SJSA1 (cell line): ENCODE results near the gene DGKA. TPM values are rescaled to one million over a fixed set of nuclear protein-coding genes. Genes with fewer than 3 reads are reported as not detected.
"Not testable (repeated sequence)": the region's sequence is repeated elsewhere in the genome, so short reads cannot be mapped to it uniquely, and the experiment has no call there.

Experiments
- DNase-seq, 2 experiments: peaks; one replicate each; pipeline ENCODE4 v3.0.0-alpha.2; 2015 to 2020; ENCODE audit warnings: low spot score in 2 of 2, low read depth in 1 of 2
- H3K27ac ChIP-seq: fragments of 250-450 bp; sonication (Bioruptor Pico); 2 replicates; pipeline ENCODE4 v1.5.1; 2020; ENCODE audit warnings: mild to moderate bottlenecking, moderate library complexity
- H3K27me3 ChIP-seq: fragments of 250-450 bp; sonication (Bioruptor Pico); replicated peaks from 2 replicates; pipeline ENCODE4 v1.5.1; 2020; ENCODE audit warnings: mild to moderate bottlenecking, moderate library complexity
- H3K36me3 ChIP-seq: fragments of 250-450 bp; sonication (Bioruptor Pico); 2 replicates; pipeline ENCODE4 v1.5.1; 2020; ENCODE audit warnings: mild to moderate bottlenecking
- H3K4me1 ChIP-seq: fragments of 250-450 bp; sonication (Bioruptor Pico); replicated peaks from 2 replicates; pipeline ENCODE4 v1.6.1; 2021; ENCODE audit warnings: mild to moderate bottlenecking
- H3K4me3 ChIP-seq: fragments of 250-450 bp; sonication (Bioruptor Pico); 2 replicates; pipeline ENCODE4 v1.5.1; 2020; ENCODE audit warnings: mild to moderate bottlenecking
- H3K9me3 ChIP-seq: fragments of 250-450 bp; sonication (Bioruptor Pico); replicated peaks from 2 replicates; pipeline ENCODE4 v1.5.1; 2020; ENCODE audit warnings: mild to moderate bottlenecking
- total RNA-seq: library from RNA; depleted of rRNA; stranded (reverse); fragments of >200 nt; shearing (Covaris generic); gene quantifications from 2 replicates; pipeline ENCODE4 v1.2.3, GENCODE V29; 2014; rRNA removed

The DGKA gene
- total RNA-seq: 23.9 and 46.2 TPM in 2 replicates

DNA sequence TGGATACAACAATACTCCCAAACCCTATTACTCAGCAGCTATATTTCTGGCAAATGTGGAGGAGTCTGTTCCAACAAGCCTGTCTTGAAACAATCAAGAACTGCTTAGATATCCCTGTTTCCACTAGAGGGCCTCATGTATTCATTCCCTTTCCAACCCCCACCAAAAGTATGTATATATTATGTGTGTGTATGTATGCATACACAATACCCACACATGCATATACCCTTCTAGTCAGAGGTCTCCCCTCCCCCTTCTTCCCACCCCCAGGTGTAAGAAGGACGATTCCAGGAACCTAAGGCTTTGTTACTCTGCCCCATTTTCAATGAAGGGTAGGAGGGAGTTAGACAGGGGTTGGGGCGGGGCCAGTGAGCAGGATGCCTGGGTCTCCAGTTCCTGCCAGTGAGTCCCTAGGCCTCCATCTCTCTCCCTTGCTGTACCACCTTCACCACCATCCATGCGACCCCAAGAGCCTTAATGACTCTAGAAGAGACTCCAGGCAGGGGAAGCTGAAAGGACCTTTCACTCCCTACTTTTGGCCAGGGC is at the start of gene DGKA:
DGKA (plus strand) TSS at position 392 of the 546 bp plus-strand sequence. CDS start 5,342 bp downstream, outside the sequence.
- peak within 1 kb of the TSS; percentile 15; the same call in 1 of the 2 replicates for H3K27ac ChIP-seq
- H3K27me3 ChIP-seq: no peaks in the 10 kb centered on the region
- no peaks in the 10 kb centered on the region for H3K9me3 ChIP-seq
- H3K4me3 ChIP-seq: peak within 1 kb of the TSS; percentile 46
- peaks cover 41% of the 10 kb centered on the region for H3K4me1 ChIP-seq
- peaks cover 13% of the 10 kb centered on the region for H3K36me3 ChIP-seq
- DNase-seq: peak in 1 of 2 experiments; percentile 48

DNA sequence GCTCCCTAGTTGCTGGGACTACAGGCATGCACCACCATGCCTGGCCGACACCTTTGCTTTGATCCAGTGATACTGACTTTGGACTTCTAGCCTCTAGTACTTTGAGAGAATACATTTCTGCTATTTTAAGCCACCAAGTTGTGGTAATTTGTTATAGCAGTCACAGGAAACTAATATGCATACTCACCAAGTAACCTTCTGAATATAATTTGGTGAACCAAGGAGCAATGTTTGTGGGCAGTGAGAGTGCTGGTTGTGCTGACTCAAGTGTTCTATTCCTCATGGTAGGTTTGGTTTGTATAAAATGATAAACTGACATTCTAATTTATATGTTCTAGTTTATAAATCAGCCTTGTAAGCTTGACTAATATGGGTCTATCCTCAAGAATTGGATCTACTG is 45.8 kb upstream of the DGKA start:
- Histone ChIP-seq H3K9me3 (no peaks in the 10 kb centered on the region), H3K27ac (no peak overlapping the region), H3K36me3 (no peaks in the 10 kb centered on the region), H3K4me1 (0 out of 2 replicates have a peak, but pooled peaks cover 3% of the 10 kb centered on the region), H3K4me3 (no peak overlapping the region), H3K27me3 (no peaks in the 10 kb centered on the region)
- DNase-seq: no peak

DNA sequence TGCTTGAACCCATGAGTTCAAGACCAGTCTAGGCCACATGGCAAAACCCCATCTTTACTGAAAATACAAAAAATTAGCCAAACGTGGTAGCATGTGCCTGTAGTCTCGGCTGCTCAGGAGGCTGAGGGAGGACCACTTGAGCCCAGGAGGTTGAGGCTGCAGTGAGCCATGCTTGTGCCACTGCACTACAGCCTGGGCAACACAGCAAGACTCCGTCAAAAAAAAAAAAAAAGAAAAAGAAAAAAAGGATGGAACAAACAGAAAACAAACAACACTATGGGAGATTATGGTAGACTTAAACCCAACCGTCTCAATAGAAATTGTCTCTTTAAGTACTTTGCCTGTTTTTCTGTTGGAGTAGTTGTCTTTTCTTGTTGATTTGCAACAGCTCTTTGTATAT is 39.7 kb upstream of the DGKA start:
- H3K27ac ChIP-seq: no peak overlapping the region
- H3K36me3 ChIP-seq: no peaks in the 10 kb centered on the region
- no peak for DNase-seq
- H3K4me3 ChIP-seq: no peak overlapping the region
- H3K9me3 ChIP-seq: no peaks in the 10 kb centered on the region
- H3K27me3 ChIP-seq: no peaks in the 10 kb centered on the region
- no peaks in the 10 kb centered on the region for H3K4me1 ChIP-seq

DNA sequence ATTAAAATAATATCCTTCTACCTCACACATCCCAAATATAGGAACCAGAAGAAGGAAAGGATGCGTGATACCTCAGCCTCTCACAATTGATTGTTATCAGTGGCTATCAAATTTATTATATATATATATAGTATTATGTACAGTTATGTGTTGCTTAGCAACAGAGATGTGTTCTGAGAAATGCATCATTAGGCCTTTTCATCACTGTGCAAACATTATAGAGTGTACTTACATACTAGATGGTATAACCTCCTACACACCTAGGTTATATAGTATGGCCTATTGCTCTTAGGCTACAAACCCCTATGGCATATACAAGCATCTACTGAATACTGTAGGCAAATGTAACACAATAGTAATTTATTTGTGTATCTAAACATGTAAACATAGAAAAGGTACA is 37.2 kb upstream of the DGKA start:
- no peaks in the 10 kb centered on the region for H3K4me1 ChIP-seq
- no peaks in the 10 kb centered on the region for H3K9me3 ChIP-seq
- H3K4me3 ChIP-seq: no peak overlapping the region
- no peak for DNase-seq
- no peaks in the 10 kb centered on the region for H3K27me3 ChIP-seq
- no peak overlapping the region for H3K27ac ChIP-seq
- no peaks in the 10 kb centered on the region for H3K36me3 ChIP-seq

DNA sequence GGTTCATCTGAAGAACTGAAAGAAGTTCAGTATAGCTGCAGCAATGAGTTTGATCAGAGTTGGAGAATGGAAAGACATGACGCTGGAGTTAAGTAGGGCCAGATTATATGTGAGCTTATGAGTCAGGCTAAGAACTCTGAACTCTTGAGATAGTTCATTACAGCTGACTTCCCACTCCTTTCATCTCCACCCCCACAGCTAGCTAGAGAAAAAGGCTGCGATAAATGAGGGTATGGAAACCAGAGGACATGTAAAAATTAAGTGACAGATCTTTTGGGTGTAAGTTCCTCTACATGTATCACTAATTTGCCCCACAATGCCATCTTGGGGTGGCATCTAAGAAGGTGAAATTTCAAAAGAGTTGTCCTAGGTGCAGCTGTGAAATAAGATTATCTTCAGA is 31.9 kb upstream of the DGKA start:
- Histone ChIP-seq H3K9me3 (no peaks in the 10 kb centered on the region), H3K27ac (no peak overlapping the region)
- no peak for DNase-seq

DNA sequence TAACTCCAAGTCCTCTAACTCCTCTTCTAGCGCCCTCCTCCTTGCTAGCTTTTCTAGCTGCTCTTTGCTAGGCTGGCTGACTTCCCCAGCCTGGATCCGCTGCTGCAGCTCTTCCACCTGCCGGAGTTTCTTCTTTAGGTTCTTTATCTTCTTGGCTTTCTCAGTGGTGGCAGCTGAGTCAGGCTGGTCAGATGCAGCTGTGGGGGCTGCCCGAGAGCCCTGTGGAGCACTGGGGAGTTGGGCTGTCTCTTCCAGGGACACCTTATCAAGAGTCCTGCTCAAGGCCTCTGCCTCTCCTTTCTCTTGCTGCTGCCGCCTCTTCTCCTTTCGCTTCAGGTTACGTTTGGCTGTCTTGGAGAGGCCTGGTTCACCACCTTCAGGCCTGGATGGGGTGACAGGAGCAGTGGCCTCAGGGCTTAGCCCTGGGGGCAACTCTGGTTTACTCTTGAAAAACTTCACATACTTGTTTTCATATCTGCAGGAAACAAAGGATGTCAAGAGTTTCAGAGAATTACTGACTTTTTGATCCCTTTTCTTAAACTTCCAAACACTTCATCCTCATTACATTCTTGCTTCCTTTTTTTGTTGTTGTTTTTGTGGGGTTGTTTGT is 29.0 kb upstream of the DGKA start:
- Histone ChIP-seq H3K36me3 (peaks cover 15% of the 10 kb centered on the region), H3K9me3 (no peaks in the 10 kb centered on the region), H3K4me3 (no peak overlapping the region), H3K4me1 (no peaks in the 10 kb centered on the region), H3K27ac (no peak overlapping the region), H3K27me3 (no peaks in the 10 kb centered on the region)
- DNase-seq: no peak

More for the DNA sequence above, 31.9 kb upstream of the DGKA start:
- no peak overlapping the region for H3K4me3 ChIP-seq
- no peaks in the 10 kb centered on the region for H3K4me1 ChIP-seq
- no peaks in the 10 kb centered on the region for H3K27me3 ChIP-seq
- peaks cover 15% of the 10 kb centered on the region for H3K36me3 ChIP-seq

DNA sequence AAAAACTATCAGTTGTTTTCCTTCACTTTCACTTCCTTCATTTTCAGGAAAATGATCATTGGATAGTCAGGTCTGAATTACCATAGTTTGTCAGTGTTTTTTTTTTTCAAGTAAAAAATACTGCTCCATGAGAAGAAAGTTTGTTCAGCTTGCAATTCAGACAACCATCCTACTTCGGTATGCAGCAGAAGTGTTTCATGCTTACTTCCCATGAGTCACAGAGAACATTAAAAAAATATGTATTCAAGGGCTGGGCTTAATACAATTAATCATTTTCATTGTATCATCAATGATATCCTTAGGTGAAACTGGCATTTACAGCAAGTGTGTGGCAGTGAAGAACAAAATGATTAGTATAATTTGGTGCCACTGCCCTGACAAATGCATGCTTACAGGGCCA is 24.9 kb upstream of the DGKA start:
- H3K36me3 ChIP-seq: peaks cover 15% of the 10 kb centered on the region
- DNase-seq: no peak
- no peak overlapping the region for H3K27ac ChIP-seq
- no peaks in the 10 kb centered on the region for H3K4me1 ChIP-seq
- H3K9me3 ChIP-seq: no peaks in the 10 kb centered on the region
- H3K4me3 ChIP-seq: no peak overlapping the region
- H3K27me3 ChIP-seq: no peaks in the 10 kb centered on the region

DNA sequence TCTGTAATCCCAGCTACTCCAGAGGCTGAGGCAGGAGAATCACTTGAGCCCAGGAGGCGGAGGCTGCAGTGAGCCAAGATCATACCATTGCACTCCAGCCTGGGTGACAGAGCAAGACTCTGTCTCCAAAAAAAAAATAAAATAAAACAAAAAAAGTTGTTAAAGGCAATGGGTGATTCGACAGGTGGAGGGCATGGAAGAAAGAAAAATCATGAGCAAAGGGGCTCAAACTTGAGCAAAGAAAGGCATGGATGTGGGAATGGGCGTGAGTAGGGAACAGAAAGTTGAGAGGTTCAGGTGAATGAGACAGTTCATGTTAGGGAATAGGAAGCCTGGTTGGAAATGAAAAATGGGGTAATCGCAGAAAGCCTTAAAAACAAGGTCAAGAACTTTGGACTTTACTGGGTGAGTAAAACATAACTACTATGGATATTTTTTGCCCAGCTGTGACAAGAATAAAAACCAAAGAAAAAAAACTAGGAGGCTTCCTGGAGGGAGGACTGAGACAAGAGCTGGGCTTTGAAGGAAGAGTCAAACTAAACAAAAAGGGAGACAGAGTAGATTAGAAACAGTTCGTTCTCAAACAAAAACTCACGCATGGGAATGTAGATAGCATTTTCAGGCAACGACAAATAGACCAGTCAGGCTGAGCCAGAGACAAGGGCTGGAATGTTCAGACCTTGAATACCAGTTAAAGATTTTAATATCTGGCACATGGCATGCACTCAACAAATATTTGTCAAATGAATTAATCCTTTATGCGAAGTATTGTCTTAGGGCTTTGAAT is 22.0 kb upstream of the DGKA start:
- DNase-seq: no peak

DNA sequence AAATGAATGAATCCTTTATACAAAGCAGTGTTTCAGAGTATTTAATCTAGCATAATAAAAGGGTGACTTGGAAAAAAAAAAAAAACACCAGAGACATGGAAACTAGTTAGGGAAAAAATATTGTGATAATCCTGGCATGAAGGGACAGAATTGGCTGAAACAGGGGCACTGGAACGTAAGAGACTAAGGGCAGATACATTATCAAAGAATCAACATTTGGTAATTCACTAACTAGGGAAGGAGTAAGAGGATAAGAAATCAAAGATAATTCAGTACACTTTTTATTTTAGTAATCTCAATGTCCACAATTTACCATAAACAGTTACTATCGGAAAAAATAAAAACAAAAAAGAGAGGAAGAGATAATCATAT is 21.5 kb upstream of the DGKA start:
- DNase-seq: no peak
- Histone ChIP-seq H3K36me3 (peaks cover 17% of the 10 kb centered on the region), H3K27me3 (no peaks in the 10 kb centered on the region), H3K27ac (no peak overlapping the region), H3K9me3 (no peaks in the 10 kb centered on the region), H3K4me3 (no peak overlapping the region), H3K4me1 (peaks cover under 1% of the 10 kb centered on the region; the same call in 1 of the 2 replicates)

More for the DNA sequence above, 22.0 kb upstream of the DGKA start:
- Histone ChIP-seq H3K4me3 (no peak overlapping the region), H3K27ac (no peak overlapping the region), H3K27me3 (no peaks in the 10 kb centered on the region), H3K36me3 (peaks cover 11% of the 10 kb centered on the region), H3K9me3 (no peaks in the 10 kb centered on the region), H3K4me1 (no peaks in the 10 kb centered on the region)

DNA sequence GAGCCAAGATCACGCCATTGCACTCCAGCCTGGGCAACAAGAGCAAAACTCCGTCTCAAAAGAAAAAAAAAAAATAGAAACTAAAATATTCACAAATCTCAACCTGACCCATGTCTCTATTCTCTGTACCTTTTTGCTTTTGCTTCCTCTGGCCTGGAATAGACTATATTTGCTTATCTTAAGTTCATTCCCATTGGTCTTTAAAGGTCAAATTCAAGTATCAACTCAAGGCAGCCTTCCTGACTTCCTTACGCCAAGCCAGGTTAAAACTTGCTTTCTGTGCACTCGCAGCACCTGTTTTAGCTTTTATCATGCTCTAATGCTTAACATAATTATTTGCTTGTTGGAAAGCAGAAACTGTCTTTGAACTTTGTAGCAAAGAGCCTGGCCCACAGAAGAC is 18.1 kb upstream of the DGKA start:
- no peaks in the 10 kb centered on the region for H3K27me3 ChIP-seq
- DNase-seq: no peak
- H3K27ac ChIP-seq: no peak overlapping the region
- no peaks in the 10 kb centered on the region for H3K9me3 ChIP-seq
- H3K4me3 ChIP-seq: no peak overlapping the region
- H3K4me1 ChIP-seq: peaks cover 4% of the 10 kb centered on the region; the same call in 1 of the 2 replicates
- peaks cover 23% of the 10 kb centered on the region for H3K36me3 ChIP-seq

DNA sequence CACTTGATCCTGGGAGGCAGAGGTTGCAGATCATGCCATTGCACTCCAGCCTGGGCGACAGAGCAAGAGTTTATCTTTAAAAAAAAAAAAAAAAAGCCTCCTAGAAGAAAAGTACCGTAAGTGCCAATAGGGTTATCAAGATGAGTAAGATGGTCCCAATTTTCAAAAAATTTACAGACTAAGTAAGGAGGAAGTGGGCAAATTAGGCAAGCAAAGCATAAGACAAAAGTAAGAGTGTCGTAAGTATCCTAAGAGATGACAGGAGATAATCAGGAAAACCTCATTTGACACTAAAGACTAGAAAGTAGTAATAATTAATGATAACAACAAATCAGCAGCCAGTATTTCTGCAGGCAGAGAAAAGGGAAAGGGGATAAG is 15.5 kb upstream of the DGKA start:
- no peak overlapping the region for H3K4me3 ChIP-seq
- peaks cover 16% of the 10 kb centered on the region for H3K4me1 ChIP-seq
- H3K27ac ChIP-seq: no peak overlapping the region
- no peaks in the 10 kb centered on the region for H3K27me3 ChIP-seq
- H3K9me3 ChIP-seq: no peaks in the 10 kb centered on the region
- no peak for DNase-seq
- H3K36me3 ChIP-seq: peaks cover 23% of the 10 kb centered on the region

DNA sequence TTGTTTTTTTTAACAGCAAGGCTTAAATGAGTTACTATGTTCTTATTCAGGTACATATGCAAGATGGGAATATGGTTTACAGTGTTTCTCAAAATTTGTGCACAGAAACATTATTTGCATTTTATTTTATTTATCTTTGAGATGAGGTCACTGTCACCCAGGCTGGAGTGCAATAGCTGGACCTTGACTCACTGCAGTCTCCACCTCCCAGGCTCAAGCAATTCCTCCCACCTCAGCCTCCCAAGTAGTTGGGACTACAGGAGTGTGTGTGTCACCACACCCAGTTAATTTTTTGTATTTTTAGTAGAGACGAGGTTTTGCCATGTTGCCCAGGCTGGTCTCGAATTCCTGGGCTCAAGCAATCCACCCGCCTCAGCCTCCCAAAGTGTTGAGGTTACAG is 11.9 kb upstream of the DGKA start:
- Histone ChIP-seq H3K4me1 (peaks cover 16% of the 10 kb centered on the region), H3K36me3 (peaks cover 21% of the 10 kb centered on the region), H3K27ac (peak overlapping the region; percentile 53)
- H3K27me3 ChIP-seq, H3K4me3 ChIP-seq, H3K9me3 ChIP-seq: not testable (repeated sequence)
- DNase-seq: peak; percentile 33 to 79

DNA sequence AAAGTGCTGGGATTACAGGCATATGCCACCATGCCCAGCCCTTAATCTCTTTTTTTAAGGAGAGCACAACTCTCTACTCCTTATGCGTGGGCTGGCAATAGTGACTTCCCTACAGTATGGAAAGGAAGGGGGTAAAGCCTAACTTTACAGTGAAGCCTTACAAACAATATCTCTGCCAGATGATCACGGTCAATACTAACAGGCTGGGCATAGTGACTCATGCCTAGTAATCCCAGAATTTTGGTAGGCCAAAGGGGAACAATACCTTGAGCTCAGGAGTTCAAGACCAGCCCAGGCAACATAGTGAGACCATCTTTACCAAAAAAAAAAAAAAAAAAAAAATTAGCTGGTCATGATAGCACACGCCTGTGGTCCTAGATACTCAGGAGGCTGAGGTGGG is 8.8 kb upstream of the DGKA start:
- no peaks in the 10 kb centered on the region for H3K9me3 ChIP-seq

DNA sequence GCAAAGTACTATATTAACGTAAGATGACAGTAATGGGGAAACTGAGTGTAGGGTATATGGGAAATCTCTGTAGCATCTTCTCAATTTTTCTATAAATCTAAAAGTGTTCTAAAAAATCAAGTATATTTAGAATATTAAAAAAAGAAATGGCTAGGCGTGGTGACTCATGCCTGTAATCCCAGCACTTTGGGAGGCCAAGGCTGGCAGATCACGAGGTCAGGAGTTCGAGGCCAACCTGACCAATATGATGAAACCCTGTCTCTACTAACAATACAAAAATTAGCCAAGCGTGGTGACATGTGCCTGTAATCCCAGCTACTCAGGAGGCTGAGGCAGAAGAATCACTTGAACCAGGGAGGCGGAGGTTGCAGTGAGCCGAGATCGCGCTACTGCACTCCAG is 7.3 kb upstream of the DGKA start:
- Histone ChIP-seq H3K4me1 (peaks cover 23% of the 10 kb centered on the region), H3K36me3 (peaks cover 38% of the 10 kb centered on the region)
- H3K4me3 ChIP-seq, H3K9me3 ChIP-seq, H3K27ac ChIP-seq, DNase-seq, H3K27me3 ChIP-seq: not testable (repeated sequence)

More for the DNA sequence above, 8.8 kb upstream of the DGKA start:
- Histone ChIP-seq H3K4me1 (peaks cover 18% of the 10 kb centered on the region), H3K36me3 (peaks cover 33% of the 10 kb centered on the region), H3K4me3 (no peak overlapping the region), H3K27me3 (no peaks in the 10 kb centered on the region), H3K27ac (no peak overlapping the region)
- DNase-seq: no peak
